HepG2 (cell line): Measurements from ENCODE around the gene C5.

ENCODE experiments used
- CBX5 ChIP-seq: sonication (generic); formaldehyde crosslinking; IDR thresholded peaks from 2 replicates; pipeline ENCODE4 v1.4.0; 2020; ENCODE audit warnings: missing genetic modification reagents, borderline replicate concordance
- CREM ChIP-seq, 2 experiments: sonication (generic) in 1 of 2; formaldehyde crosslinking in 1 of 2; IDR thresholded peaks; 2 replicates each; pipeline versions ENCODE4 v1.4.0 to v1.6.1; 2016 to 2020; ENCODE audit warnings: antibody characterized with exemption in 1 of 2, mild to moderate bottlenecking in 1 of 2, missing genetic modification reagents in 1 of 2
- CTCF ChIP-seq: sonication (generic); formaldehyde crosslinking; IDR thresholded peaks from 2 replicates; pipeline ENCODE4 v1.5.0; 2020; ENCODE audit warnings: mild to moderate bottlenecking, missing genetic modification reagents, moderate library complexity
- E2F1 ChIP-seq: sonication (generic); formaldehyde crosslinking; IDR thresholded peaks from 2 replicates; pipeline ENCODE4 v1.5.0; 2020; ENCODE audit warnings: missing genetic modification reagents
- POLR2A ChIP-seq, 2 experiments: IDR thresholded peaks; 2 replicates each; pipeline ENCODE4 v1.6.1; 2011; ENCODE audit warnings: low read depth in 2 of 2, low read length in 2 of 2, mild to moderate bottlenecking in 1 of 2, moderate library complexity in 1 of 2; ENCODE audit not compliant: insufficient read depth in 1 of 2
- PRDM10 ChIP-seq: sonication (generic); formaldehyde crosslinking; IDR thresholded peaks from 2 replicates; pipeline ENCODE4 v1.4.0; 2020; ENCODE audit warnings: low read depth, missing genetic modification reagents
- TBL1XR1 ChIP-seq: fragments of 150-350 bp; IDR thresholded peaks from 2 replicates; pipeline ENCODE4 v1.6.1; 2014; ENCODE audit warnings: borderline replicate concordance, low read length; ENCODE audit not compliant: partially characterized antibody
- ZBTB20 ChIP-seq: sonication (generic); formaldehyde crosslinking; IDR thresholded peaks from 2 replicates; pipeline ENCODE4 v1.8.1; 2023; ENCODE audit warnings: missing genetic modification reagents, low read depth, mild to moderate bottlenecking, borderline replicate concordance
- ZNF512 ChIP-seq: sonication (generic); formaldehyde crosslinking; IDR thresholded peaks from 2 replicates; pipeline ENCODE4 v1.4.0; 2020; ENCODE audit warnings: mild to moderate bottlenecking, missing genetic modification reagents
- ZNF569 ChIP-seq: sonication (generic); formaldehyde crosslinking; IDR thresholded peaks from 2 replicates; pipeline ENCODE4 v1.5.0; 2020; ENCODE audit warnings: mild to moderate bottlenecking, missing genetic modification reagents, moderate library complexity, borderline replicate concordance
- ZNF644 ChIP-seq: IDR thresholded peaks from 2 replicates; pipeline ENCODE4 v1.6.1; 2016; ENCODE audit warnings: low read depth

- TF ChIP-seq PRDM10 (CRISPR knock-in tag) = no peak
- no peak for TF ChIP-seq CBX5 (CRISPR knock-in tag)
- no peak for TF ChIP-seq CTCF (CRISPR knock-in tag)
- no peak for TF ChIP-seq ZNF512 (CRISPR knock-in tag)
- no peak for TF ChIP-seq ZNF569 (CRISPR knock-in tag)
- TF ChIP-seq ZBTB20 (CRISPR knock-in tag) = no peak
- no peak for TF ChIP-seq POLR2A (IDR thresholded peaks at IDR 0.05; ENCODE audit: insufficient read depth in 1 of 2, low read depth in 2 of 2, low read length in 2 of 2)
- TF ChIP-seq TBL1XR1 = no peak
- TF ChIP-seq CREM (IDR thresholded peaks at IDR 0.05) = no peak
- no peak for TF ChIP-seq CREM (CRISPR knock-in tag; IDR thresholded peaks at IDR 0.05)
- no peak for TF ChIP-seq ZNF644
- TF ChIP-seq E2F1 (CRISPR knock-in tag) = no peak
These were observed 111.2 kb downstream of the C5 start for GRCh38 chr9:120938851-120939250.
